HG03196 (cell line): Measurements from ENCODE around the gene EMC6.
"Not testable (repeated sequence)": the region's sequence is repeated elsewhere in the genome, so short reads cannot be mapped to it uniquely, and the experiment has no call there.

Experiments used
- ATAC-seq: cut with Tn5 transposase; IDR thresholded peaks from one replicate; pipeline ENCODE4 v1.9.1; 2021; ENCODE audit not compliant: unreplicated experiment

EMC6 gene

GRCh38 chr17:3704931-3705717, 36.5 kb downstream of the EMC6 start:
- no peak for ATAC-seq

DNA sequence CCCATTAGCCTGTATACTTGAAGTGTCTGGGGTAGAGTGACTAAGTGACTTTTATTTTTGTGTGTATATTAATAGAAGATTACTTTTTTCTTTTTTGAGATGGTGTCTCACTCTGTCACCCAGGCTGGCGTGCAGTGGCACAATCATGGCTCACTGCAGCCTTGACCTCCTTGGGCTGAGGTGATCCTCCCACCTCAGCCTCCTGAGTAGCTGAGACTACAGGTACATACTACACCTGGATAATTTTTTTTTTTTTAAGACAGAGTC, 37.0 kb downstream of the EMC6 start:
- ATAC-seq: not testable (repeated sequence)

GRCh38 chr17:3708366-3708765, 39.8 kb downstream of the EMC6 start:
- ATAC-seq: no peak

DNA sequence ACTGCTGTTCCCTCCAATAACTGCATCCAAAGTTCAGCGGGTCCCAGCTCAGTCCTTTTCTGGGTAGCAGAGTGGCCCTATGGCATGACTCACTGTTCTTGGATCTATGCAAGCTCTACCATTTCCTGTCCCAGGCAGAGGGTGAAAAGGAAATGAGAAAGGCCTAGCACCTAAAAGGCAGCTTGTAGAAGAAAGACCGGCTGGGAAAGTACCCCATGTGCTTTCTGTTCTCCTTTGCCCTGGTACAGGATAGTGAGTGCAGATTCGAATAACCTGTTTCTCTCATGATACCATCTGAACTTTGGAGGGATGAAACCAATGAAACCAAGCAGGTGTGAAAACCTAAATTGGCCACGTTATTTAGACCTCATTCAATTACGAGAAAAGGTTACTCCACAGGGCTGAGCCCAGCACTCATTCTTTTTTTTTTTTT, 42.4 kb downstream of the EMC6 start:
- peak; percentile 89 for ATAC-seq

- ATAC-seq: no peak
These were observed 44.3 kb downstream of the EMC6 start for GRCh38 chr17:3712811-3713463.

DNA sequence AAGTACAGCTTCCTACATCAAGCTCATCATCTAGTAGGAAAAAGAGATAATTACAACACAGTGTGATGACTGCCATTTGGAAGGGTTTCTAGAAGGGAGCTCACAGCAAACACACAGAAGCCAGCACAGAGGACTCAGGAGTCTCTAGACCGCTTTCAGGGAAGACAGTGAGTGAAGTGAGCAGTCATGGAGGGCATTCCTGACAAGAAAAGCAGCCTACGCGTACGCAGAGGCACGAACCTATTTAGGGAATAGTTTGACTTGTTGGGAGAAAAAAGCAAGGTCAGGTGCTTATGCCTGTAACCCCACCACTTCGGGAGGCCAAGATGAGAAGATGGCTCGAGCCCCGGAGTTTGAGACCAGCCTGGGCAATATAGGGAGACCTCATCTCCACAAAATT, 46.7 kb downstream of the EMC6 start:
- ATAC-seq: no peak

GRCh38 chr17:3718201-3718600, 49.6 kb downstream of the EMC6 start:
- ATAC-seq: no peak

- no peak for ATAC-seq
These were observed 50.7 kb downstream of the EMC6 start for GRCh38 chr17:3719265-3719664.
